Mesendoderm (in vitro differentiated cells): ENCODE measurements around the gene CLRN1.

Source experiments
- DNase-seq: peaks from one replicate; pipeline ENCODE4 v3.0.0; 2013
- H2AK5ac ChIP-seq: 2 replicates; pipeline ENCODE4 v1.6.1; 2013; ENCODE audit warnings: low read length, inconsistent platforms
- H2BK120ac ChIP-seq: 2 replicates; pipeline ENCODE4 v1.6.1; 2013; ENCODE audit warnings: low read depth, mild to moderate bottlenecking, low read length, moderate library complexity, mixed read lengths
- H2BK15ac ChIP-seq: replicated peaks from 2 replicates; pipeline ENCODE4 v1.6.1; 2013; ENCODE audit warnings: low read depth, mild to moderate bottlenecking, moderate library complexity
- H2BK5ac ChIP-seq: 2 replicates; pipeline ENCODE4 v1.6.1; 2013; ENCODE audit warnings: low read length, inconsistent platforms
- H3K18ac ChIP-seq: 2 replicates; pipeline ENCODE4 v1.6.1; 2013; ENCODE audit warnings: mild to moderate bottlenecking, low read length, mixed read lengths
- H3K23ac ChIP-seq: one replicate; pipeline ENCODE4 v1.6.1; 2013; ENCODE audit warnings: low read length
- H3K27ac ChIP-seq: 2 replicates; pipeline ENCODE4 v1.5.1; 2013; ENCODE audit warnings: low read depth, mild to moderate bottlenecking, inconsistent platforms, low read length, moderate library complexity
- H3K27me3 ChIP-seq: 2 replicates; pipeline ENCODE4 v1.6.1; 2013; ENCODE audit warnings: low read length, control low read depth, mild to moderate bottlenecking, inconsistent platforms; ENCODE audit not compliant: insufficient read depth, poor library complexity
- H3K36me3 ChIP-seq: 2 replicates; pipeline ENCODE4 v1.6.1; 2013; ENCODE audit warnings: low read length, inconsistent platforms; ENCODE audit not compliant: control insufficient read depth, insufficient read depth
- H3K4ac ChIP-seq: one replicate; pipeline ENCODE4 v1.6.1; 2013; ENCODE audit warnings: low read depth, mild to moderate bottlenecking, low read length, moderate library complexity
- H3K4me1 ChIP-seq: 2 replicates; pipeline ENCODE4 v1.6.1; 2013; ENCODE audit warnings: low read depth, low read length, inconsistent platforms; ENCODE audit not compliant: control insufficient read depth
- H3K4me2 ChIP-seq: 2 replicates; pipeline ENCODE4 v1.6.1; 2013; ENCODE audit warnings: low read length
- H3K4me3 ChIP-seq: 2 replicates; pipeline ENCODE4 v1.5.1; 2013; ENCODE audit warnings: mild to moderate bottlenecking, low read length
- H3K56ac ChIP-seq: one replicate; pipeline ENCODE4 v1.6.1; 2013; ENCODE audit warnings: low read length
- H3K79me1 ChIP-seq: 2 replicates; pipeline ENCODE4 v1.6.1; 2013; ENCODE audit warnings: low read length, inconsistent platforms
- H3K79me2 ChIP-seq: 2 replicates; pipeline ENCODE4 v1.6.1; 2013; ENCODE audit warnings: mild to moderate bottlenecking, low read length; ENCODE audit not compliant: control insufficient read depth, insufficient read depth
- H3K9ac ChIP-seq: 2 replicates; pipeline ENCODE4 v1.6.1; 2013; ENCODE audit warnings: low read length, inconsistent platforms
- H4K5ac ChIP-seq: one replicate; pipeline ENCODE4 v1.6.1; 2013; ENCODE audit warnings: low read length
- H4K8ac ChIP-seq: one replicate; pipeline ENCODE4 v1.6.1; 2013; ENCODE audit warnings: low read depth, mild to moderate bottlenecking, control low read depth, low read length, moderate library complexity
- WGBS: extraction: QIAGEN DNeasy Blood & Tissue Kit; methylation state at CpG from one replicate; pipeline ENCODE4 v1.1.7; 2013; ENCODE audit warnings: low lambda C conversion rate, missing lambda C conversion rate; ENCODE audit not compliant: insufficient coverage; ENCODE audit errors: extremely low coverage; 5-methylcytosine and 5-hydroxymethylcytosine counted together

Gene CLRN1

GRCh38 chr3:151003029-151003767, 30.7 kb upstream of the CLRN1 start:
- Histone ChIP-seq H3K4ac (no peak overlapping the region), H3K79me2 (no peaks in the 10 kb centered on the region), H4K5ac (no peak overlapping the region), H3K36me3 (no peaks in the 10 kb centered on the region), H3K4me2 (no peak overlapping the region), H3K27me3 (no peaks in the 10 kb centered on the region), H3K4me3 (no peak overlapping the region), H3K27ac (no peak overlapping the region), H2BK15ac (no peak overlapping the region), H3K79me1 (no peaks in the 10 kb centered on the region), H3K9ac (no peak overlapping the region), H2BK120ac (no peak overlapping the region), H3K18ac (no peak overlapping the region), H2AK5ac (no peak overlapping the region), H4K8ac (no peak overlapping the region), H3K4me1 (no peaks in the 10 kb centered on the region), H3K56ac (no peak overlapping the region), H3K23ac (no peak overlapping the region), H2BK5ac (no peak overlapping the region)
- no CpG with 5 or more reads among the region's 6 CpGs for WGBS
- DNase-seq, result no peak

GRCh38 chr3:151002003-151002981, 29.8 kb upstream of the CLRN1 start:
- Histone ChIP-seq H3K79me1 (no peaks in the 10 kb centered on the region), H3K4ac (no peak overlapping the region), H3K27me3 (no peaks in the 10 kb centered on the region), H3K4me3 (no peak overlapping the region), H3K18ac (no peak overlapping the region), H3K27ac (no peak overlapping the region), H4K8ac (no peak overlapping the region), H3K79me2 (no peaks in the 10 kb centered on the region), H2BK5ac (no peak overlapping the region), H3K56ac (no peak overlapping the region), H3K4me1 (no peaks in the 10 kb centered on the region), H3K23ac (no peak overlapping the region), H2AK5ac (no peak overlapping the region), H3K9ac (no peak overlapping the region), H2BK120ac (no peak overlapping the region), H3K36me3 (no peaks in the 10 kb centered on the region), H3K4me2 (no peak overlapping the region), H4K5ac (no peak overlapping the region), H2BK15ac (no peak overlapping the region)
- no CpG with 5 or more reads among the region's 5 CpGs for WGBS
- DNase-seq, result no peak

GRCh38 chr3:150998996-150999395, 26.5 kb upstream of the CLRN1 start:
- no peak overlapping the region for H3K9ac ChIP-seq
- WGBS, result no CpG with 5 or more reads among the region's 5 CpGs
- H4K5ac ChIP-seq, result no peak overlapping the region
- H3K27me3 ChIP-seq, result no peaks in the 10 kb centered on the region
- no peak overlapping the region for H4K8ac ChIP-seq
- no peak overlapping the region for H2BK15ac ChIP-seq
- no peak overlapping the region for H2BK120ac ChIP-seq
- no peak overlapping the region for H3K4me2 ChIP-seq
- no peak overlapping the region for H3K27ac ChIP-seq
- H3K18ac ChIP-seq, result no peak overlapping the region
- no peaks in the 10 kb centered on the region for H3K79me1 ChIP-seq
- H3K4ac ChIP-seq, result no peak overlapping the region
- H2BK5ac ChIP-seq, result no peak overlapping the region
- no peak for DNase-seq
- H3K36me3 ChIP-seq, result no peaks in the 10 kb centered on the region
- no peak overlapping the region for H3K56ac ChIP-seq
- no peaks in the 10 kb centered on the region for H3K4me1 ChIP-seq
- no peak overlapping the region for H2AK5ac ChIP-seq
- no peak overlapping the region for H3K4me3 ChIP-seq
- H3K79me2 ChIP-seq, result no peaks in the 10 kb centered on the region
- H3K23ac ChIP-seq, result no peak overlapping the region

GRCh38 chr3:150996731-150997130, 24.2 kb upstream of the CLRN1 start:
- Histone ChIP-seq H2BK15ac (no peak overlapping the region), H4K8ac (no peak overlapping the region), H3K18ac (no peak overlapping the region), H3K4me2 (no peak overlapping the region), H3K79me2 (no peaks in the 10 kb centered on the region), H3K9ac (no peak overlapping the region), H2BK5ac (no peak overlapping the region), H3K27me3 (no peaks in the 10 kb centered on the region), H3K79me1 (no peaks in the 10 kb centered on the region), H3K4ac (no peak overlapping the region), H3K23ac (no peak overlapping the region), H3K56ac (no peak overlapping the region), H3K36me3 (no peaks in the 10 kb centered on the region), H3K4me1 (no peaks in the 10 kb centered on the region), H4K5ac (no peak overlapping the region), H2AK5ac (no peak overlapping the region), H3K4me3 (no peak overlapping the region), H3K27ac (no peak overlapping the region), H2BK120ac (no peak overlapping the region)
- DNase-seq, result no peak

- no peaks in the 10 kb centered on the region for H3K79me2 ChIP-seq
- DNase-seq, result no peak
- no peak overlapping the region for H3K4ac ChIP-seq
- H3K4me2 ChIP-seq, result no peak overlapping the region
- H3K56ac ChIP-seq, result no peak overlapping the region
- H4K5ac ChIP-seq, result no peak overlapping the region
- H3K4me1 ChIP-seq, result no peaks in the 10 kb centered on the region
- no peak overlapping the region for H2BK120ac ChIP-seq
- H3K9ac ChIP-seq, result no peak overlapping the region
- H2BK15ac ChIP-seq, result no peak overlapping the region
- H3K4me3 ChIP-seq, result no peak overlapping the region
- no peak overlapping the region for H3K23ac ChIP-seq
- no peak overlapping the region for H4K8ac ChIP-seq
- no peak overlapping the region for H3K27ac ChIP-seq
- H3K36me3 ChIP-seq, result no peaks in the 10 kb centered on the region
- H3K18ac ChIP-seq, result no peak overlapping the region
- no peak overlapping the region for H2AK5ac ChIP-seq
- no peaks in the 10 kb centered on the region for H3K27me3 ChIP-seq
- no peaks in the 10 kb centered on the region for H3K79me1 ChIP-seq
- no peak overlapping the region for H2BK5ac ChIP-seq
Observed at GRCh38 chr3:150995510-150995909, 23.0 kb upstream of the CLRN1 start.
